HG02588 (cell line): ENCODE measurements around the gene DCUN1D3.

Source experiments
- ATAC-seq: cut with Tn5 transposase; IDR thresholded peaks from one replicate; pipeline ENCODE4 v1.9.1; 2021; ENCODE audit warnings: mild to moderate bottlenecking, moderate library complexity; ENCODE audit not compliant: unreplicated experiment

Gene DCUN1D3

GRCh38 chr16:20894388-20894787 is 5.8 kb downstream of the DCUN1D3 start:
- ATAC-seq, result no peak

GRCh38 chr16:20889625-20890275 is 10.4 kb downstream of the DCUN1D3 start:
- no peak for ATAC-seq

GRCh38 chr16:20887207-20887606 is 13.0 kb downstream of the DCUN1D3 start:
- no peak for ATAC-seq

- ATAC-seq, result no peak
Measured at GRCh38 chr16:20886320-20886719, 13.8 kb downstream of the DCUN1D3 start.

GRCh38 chr16:20884240-20884556 is 16.0 kb downstream of the DCUN1D3 start:
- ATAC-seq, result no peak

- ATAC-seq, result no peak
Measured at GRCh38 chr16:20883554-20884239, 16.5 kb downstream of the DCUN1D3 start.

- ATAC-seq, result no peak
Measured at GRCh38 chr16:20881503-20881878, 18.7 kb downstream of the DCUN1D3 start.

GRCh38 chr16:20880867-20881502 is 19.2 kb downstream of the DCUN1D3 start:
- no peak for ATAC-seq

GRCh38 chr16:20879175-20880040 is 20.8 kb downstream of the DCUN1D3 start:
- ATAC-seq, result no peak

- no peak for ATAC-seq
Measured at GRCh38 chr16:20878682-20879147, 21.4 kb downstream of the DCUN1D3 start.

- no peak for ATAC-seq
Measured at GRCh38 chr16:20875355-20875650, 24.9 kb downstream of the DCUN1D3 start.

GRCh38 chr16:20874088-20874581 is 26.0 kb downstream of the DCUN1D3 start:
- no peak for ATAC-seq

- ATAC-seq, result no peak
Measured at GRCh38 chr16:20873331-20873730, 26.8 kb downstream of the DCUN1D3 start.

GRCh38 chr16:20871941-20872815 is 28.0 kb downstream of the DCUN1D3 start:
- no peak for ATAC-seq

GRCh38 chr16:20871258-20871657 is 28.9 kb downstream of the DCUN1D3 start:
- ATAC-seq, result no peak

- no peak for ATAC-seq
Measured at GRCh38 chr16:20870122-20870820, 29.9 kb downstream of the DCUN1D3 start.

GRCh38 chr16:20868890-20869289 is 31.3 kb downstream of the DCUN1D3 start:
- no peak for ATAC-seq

GRCh38 chr16:20867585-20867984 is 32.6 kb downstream of the DCUN1D3 start:
- ATAC-seq, result no peak

GRCh38 chr16:20866801-20867200 is 33.4 kb downstream of the DCUN1D3 start:
- ATAC-seq, result no peak
